Activated CD4-positive, alpha-beta T cell treated with anti-CD3 and anti-CD28 coated beads, Interleukin-2, Interleukin-6, amounts not matched to agents 100 ng/mL and 50 ng/mL, durations not matched to agents 16 hours and 8 hours (primary cell): ENCODE measurements around the gene PAQR5.
"Not testable (repeated sequence)": the region's sequence is repeated elsewhere in the genome, so short reads cannot be mapped to it uniquely, and the experiment has no call there.

Experiments
- DNase-seq: peaks from one replicate; pipeline ENCODE4 v3.0.0-alpha.2; 2020

PAQR5 gene

DNA sequence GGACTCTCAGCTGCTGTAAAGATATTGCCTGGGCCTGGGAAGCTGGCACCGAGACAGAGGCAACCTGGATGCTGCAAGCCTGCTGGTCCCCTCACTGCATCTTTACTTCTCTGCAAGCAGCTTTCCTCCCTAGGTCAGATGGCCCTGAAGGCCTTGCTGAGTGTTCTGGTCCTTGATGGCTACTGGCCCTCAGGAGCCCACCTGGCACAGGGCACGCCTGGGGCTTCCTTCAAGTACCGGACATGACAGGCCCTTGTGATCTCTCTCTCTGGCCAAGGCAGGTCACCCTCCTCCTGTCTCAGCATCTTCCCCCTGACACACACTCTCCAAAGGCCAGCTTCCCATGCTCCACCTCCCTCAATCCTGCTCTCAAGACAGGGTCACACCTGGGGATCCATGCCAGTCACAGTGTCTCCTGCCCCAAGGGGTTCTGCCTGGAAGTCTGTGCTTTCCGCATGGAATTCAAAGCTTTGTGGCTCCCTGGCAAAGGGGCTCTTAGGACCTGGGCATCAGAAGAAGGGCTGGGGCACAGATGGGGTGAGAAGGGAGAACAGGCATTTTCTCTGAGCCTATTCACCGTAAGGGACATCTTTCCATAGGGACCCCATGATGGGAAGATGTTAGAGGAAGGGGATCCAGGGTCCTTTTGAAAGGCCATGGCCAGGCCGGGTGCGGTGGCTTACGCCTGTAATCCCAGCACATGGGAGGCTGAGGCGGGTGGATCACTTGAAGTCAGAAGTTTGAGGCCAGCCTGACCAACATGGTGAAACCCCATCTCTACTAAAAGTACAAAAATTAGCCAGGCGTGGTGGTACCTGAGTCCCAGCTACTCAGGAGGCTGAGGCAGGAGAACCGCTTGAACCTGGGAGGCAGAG, 4.7 kb upstream of the PAQR5 start:
- DNase-seq = no peak

DNA sequence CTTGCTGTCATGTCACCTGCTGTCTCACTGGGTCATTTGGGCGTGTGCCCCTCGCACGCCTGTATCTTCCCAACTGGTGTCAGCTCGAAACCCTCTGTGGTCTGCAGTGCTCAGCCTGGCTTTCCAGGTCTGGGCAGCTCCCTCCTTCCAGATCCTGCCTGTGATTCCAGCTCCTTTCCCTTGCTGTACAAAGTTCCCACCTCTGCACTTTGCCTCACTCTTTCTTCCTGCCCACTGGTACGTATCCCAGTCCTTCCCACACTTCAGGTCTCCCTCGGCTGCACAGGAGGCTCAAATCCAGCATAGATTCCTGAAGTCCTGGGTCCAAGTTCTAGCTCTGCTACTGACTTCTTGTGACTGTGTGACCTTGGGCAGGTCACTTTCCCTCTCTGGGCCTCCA, 2.1 kb upstream of the PAQR5 start:
- DNase-seq = no peak

DNA sequence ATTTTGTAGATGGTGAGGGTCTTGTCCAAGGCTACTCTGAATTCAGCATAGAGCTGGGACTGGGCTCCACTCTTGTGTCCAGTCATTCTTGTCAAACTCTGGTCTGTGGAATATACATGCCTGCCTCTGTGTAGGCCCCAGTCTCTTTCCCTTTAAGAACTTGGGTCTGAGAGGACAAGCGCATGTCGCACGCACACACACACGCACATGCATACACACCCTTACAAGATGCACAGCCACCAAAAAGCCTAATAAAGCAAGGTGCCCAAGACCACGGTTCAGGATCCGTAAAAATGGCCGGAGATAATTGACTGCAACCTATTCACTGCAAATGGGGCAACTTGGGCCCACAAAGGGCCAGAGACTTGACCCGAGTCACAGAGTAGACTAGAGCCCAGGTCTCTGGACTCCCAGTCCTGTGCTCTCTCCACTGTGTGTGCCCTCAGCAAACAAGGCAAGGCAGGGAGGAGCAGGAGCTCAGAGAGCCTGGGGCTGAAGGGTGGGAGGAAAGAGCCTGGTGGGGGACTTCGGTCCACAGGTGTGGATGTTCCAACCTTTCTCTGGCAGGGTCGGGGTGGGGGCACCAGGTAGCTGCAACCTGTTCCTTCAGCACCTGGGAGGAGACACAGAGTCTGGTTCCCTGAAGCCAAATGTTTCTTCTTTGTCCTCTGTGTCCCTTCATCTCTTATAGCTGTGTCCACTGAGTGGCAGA, 914 bp upstream of the PAQR5 start:
- DNase-seq = no peak

DNA sequence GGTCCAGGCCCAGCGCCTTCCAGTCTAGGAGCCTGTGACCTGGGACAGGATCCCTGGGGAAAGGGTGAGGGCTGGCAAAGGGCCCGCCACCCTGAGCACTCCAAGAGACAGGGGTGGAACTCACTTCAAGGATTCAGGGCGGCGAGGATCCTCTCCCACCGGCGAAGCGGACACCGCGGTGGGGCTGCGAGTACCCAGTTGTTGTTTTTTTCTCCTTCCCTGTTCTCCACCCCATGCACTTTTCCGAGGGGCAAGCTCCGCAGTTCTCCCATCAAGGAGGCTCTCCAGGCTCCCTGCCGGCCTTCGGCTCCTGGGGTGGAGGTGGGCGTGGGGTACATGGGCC, 387 bp upstream of the PAQR5 start:
- no peak for DNase-seq

DNA sequence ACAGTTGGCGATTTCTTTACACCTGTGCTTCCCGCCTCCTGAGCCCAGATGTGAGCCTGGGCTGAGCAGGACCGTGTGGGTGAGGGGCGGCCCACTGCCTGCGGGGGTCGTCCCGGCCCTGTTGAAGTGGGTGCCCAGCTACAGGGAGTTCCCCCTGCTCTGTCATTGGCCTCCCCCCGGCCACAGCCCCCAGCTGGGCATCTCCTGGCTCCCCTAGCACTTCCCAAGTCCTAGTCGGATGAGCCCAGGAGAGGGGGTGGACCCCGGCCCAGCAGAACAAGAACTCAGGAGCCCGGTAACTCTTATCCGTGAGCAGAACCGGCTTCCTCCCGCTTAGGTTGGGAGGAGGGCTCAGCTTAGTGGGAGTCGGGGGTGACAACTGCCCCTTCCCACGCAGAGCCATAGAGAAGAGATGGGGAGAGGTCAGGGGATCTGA, 757 bp downstream of the PAQR5 start:
- no peak for DNase-seq

DNA sequence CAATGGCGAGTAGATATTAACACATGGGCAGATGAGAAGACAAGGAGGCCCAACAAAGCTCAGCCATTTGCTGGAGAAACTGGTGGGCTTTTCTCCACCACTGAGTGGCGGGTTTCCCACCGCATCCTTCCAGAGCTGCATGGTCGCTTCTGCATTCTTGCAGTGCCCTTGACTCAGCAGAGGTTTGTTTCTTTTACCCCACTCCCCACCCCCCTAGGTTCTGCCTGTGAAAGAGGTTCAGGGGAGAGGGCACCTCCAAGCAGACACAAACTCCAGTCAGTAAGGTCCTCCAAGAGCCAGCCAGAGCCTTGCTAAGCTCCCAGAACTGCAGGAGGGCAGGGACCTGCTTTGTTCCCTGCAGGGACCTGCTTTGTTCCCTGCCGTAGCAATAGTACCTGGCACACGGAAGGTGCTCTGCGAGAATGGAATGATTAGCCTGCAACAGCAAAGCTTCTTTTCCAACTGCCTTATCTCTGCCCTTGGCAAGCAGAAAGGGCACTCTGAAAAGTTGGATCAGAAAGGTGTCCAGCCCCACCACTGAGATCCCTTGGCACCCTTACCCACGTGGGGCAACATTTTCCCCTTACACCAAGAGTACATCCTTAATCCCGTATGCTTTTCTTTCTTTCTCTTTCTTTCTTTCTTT, 1.4 kb downstream of the PAQR5 start:
- DNase-seq = no peak

DNA sequence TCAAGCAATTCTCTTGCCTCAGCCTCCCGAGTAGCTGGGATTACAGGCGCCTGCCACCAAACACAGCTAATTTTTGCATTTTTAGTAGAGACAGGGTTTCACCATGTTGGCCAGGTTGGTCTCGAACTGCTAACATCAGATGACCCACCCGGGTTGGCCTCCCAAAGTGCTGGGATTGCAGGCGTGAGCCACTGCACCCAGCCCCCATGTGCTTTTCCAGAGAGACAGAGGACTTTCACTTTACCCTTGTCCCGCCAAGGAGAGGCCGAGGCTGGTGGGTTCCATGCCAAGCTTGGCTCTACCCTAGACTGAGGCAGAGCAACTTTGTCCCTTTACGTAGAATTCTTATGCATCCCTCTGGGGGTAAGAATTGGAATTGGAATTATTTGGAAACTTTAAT, 2.4 kb downstream of the PAQR5 start:
- DNase-seq = not testable (repeated sequence)

DNA sequence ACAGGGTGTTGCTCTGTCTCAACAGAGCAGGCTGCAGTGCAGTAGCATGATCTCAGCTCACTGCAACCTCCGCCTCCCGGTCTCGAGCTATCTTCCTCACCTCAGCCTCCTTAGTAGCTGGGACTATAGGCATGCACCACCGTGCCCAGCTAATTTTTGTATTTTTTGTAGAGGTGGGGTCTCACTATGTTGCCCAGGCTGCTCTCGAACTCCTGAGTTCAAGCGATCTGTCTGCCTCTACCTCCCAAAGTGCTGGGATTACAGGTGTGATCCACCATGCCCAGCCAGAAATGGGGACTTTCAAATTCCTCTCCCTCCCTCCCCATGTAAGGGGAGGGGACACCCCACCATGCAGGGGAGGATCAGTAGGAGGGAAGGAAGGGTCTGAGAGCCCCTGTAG, 3.4 kb downstream of the PAQR5 start:
- DNase-seq = not testable (repeated sequence)

DNA sequence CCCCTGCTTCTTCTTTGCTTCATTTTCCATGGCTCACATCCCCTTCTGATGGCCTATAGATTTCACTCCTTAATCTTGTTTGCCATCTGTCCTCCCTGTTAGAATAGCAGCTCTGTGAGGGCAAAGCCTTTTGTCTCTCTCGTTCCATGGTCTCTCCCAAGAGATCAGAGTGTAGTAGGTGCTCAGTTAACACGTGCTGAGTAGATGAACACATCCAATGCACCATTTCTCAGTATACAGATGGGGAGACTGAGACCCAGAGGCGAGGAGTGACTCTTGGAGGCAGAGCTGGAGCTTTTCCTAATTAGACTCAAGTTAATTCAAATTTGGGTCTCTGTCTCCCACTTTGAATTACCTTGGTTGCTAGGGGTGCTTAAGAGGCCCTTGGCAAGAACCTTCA, 4.2 kb downstream of the PAQR5 start:
- no peak for DNase-seq

DNA sequence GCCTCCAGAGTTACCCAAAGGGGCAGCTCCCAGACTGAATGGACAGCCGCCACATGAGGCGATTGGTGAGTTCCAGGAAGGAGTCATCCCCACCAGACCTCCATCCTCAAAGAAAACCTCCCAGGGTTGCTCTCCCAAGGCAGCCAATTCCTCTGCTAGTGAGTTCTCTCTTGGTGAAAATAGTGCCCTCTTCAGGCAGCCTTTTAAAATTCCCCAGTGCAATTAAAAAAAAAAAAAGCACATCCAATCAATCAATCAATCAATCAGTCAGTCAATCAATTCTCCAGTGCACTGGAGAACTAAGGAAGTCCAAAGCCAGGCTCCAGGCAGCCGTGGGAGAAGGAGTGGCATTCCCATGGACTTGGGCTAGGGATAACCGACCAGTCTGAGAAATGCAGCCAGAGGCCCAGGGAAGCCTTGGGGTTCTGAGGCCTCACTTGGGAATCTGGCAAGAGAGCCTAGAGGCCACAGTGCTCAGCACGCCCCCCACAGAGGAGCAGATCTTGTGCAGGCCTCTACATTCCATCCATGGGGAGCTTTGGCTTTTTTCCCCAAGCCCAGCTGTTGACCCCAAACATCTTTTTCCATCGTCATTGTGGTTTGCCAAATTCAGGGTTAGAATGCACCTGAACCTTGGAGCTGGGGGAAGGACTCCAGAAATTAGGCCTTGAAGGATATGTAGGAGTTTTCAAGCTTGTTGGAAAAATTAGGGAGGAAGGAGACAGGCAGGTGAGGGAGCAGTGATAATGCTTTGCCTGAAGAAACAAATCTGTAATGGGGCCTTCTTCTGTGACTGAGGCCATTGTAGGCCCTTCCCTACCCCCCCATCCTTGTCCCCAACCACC, 4.8 kb downstream of the PAQR5 start:
- DNase-seq = peak; percentile 22

DNA sequence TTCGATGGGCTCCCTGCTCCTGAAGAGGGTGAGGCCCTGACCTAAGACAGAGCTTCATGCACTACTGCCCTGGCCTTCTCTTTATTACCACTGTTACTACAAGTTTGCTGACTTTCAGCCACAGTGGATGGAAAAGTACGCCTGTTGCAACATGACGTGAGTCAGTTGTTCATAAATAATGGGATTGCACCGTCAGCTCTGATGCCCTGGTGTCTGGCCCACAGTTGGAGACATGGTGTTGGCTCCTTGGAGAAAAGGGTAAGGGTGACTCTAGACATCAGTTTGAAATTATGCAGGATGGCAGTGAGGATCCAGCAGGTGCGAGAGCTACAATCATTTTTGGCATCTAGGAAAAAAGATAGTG, 5.5 kb downstream of the PAQR5 start:
- no peak for DNase-seq

DNA sequence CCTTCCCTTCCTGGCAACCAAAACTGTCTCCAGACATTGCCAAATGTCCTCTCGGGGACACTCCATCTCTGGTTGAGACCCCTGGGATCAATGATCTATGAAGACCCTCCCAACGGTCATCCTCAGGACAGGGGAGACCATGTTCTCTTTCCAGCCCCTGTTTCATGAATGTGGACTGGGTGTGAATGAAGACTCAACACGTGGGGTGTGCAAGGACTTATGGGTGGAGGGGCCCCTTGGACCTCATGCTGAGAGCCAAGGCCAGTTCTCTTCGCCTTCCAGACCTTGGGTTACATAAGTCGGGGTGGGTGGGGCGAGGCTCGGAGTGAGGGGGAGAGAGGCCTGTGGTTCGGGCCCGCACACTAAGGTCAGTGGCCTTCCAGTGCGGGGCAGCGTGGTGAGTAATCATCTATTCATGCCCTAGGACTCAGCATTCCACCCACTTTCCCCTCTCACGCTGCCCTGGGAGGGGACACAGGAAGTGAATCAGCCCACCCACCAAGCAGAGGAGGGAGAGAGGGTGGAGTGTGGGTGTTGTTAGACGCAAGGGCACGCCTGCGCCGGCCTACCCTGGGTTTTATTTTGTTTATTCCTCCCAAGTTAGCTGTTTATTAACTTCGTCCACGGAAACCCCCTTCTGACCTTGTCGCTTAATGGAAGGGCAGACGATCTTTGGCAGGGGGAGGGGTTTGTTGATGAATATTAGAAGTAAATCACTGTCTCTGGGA, 6.7 kb downstream of the PAQR5 start:
- DNase-seq = no peak

DNA sequence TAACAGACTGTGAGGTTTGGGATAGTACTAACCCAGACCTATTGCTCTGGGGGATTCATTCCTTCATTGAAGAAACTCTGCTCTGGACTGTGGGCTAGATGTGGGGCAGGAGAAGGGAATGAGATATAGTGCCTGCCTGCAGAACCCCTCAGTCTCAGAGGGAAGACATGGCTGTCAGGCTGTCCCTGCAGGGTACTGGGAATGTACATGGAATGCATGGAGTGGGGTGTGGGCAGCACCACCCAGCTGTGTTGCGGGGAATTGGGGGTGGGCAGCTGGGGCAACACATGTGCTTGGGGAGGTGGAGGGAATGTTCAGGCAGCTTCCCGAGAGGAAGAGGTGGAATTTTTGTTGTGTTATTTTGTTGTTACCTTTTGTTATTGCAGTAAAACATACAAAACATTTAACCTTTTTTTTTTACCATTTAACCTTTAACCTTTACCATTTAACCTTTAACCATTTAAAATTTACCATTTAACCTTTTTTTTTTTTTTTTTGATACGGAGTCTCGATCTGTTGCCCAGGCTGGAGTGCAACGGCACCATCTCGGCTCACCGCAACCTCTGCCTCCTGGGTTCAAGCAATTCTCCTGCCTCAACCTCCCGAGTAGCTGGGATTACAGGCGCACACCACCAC, 7.3 kb downstream of the PAQR5 start:
- no peak for DNase-seq

DNA sequence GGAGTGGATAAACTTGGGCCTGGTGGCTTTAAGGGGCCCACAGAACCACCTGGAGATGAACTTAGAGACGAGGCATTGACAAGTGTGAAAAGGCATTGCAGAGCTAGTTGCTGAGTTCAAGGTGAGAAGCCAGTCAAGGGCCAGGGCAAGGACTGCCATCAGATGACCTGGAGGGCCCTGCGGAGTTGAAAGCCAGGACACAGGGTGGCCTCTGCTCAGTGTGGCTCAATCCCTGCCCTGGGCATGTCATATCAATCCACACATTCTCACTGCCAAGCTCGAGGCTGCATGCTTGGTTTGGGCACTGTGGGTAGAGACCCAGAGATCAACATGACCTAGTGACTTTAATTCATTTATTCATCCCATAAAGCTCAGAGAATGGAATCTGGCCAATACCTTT, 9.2 kb downstream of the PAQR5 start:
- DNase-seq = no peak

DNA sequence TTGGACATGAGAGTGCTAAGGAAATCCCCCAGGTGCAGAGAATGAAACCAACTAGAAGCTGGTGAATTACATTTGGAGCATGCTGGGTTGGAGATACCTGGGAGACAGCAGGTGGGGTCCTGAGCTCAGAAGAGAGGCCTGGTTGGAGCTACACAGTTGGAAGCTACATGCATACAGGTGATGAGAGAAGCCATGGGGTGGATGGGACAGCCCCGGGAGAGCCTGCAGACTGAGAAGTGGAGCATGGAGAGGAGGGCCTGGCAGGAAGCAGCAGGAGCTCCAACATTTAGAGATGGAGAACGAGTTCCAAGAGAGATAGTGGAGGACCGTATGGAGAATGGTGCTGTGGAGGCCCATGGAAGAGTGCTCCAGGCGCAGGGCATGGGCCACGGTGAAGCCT, 10.2 kb downstream of the PAQR5 start:
- no peak for DNase-seq

DNA sequence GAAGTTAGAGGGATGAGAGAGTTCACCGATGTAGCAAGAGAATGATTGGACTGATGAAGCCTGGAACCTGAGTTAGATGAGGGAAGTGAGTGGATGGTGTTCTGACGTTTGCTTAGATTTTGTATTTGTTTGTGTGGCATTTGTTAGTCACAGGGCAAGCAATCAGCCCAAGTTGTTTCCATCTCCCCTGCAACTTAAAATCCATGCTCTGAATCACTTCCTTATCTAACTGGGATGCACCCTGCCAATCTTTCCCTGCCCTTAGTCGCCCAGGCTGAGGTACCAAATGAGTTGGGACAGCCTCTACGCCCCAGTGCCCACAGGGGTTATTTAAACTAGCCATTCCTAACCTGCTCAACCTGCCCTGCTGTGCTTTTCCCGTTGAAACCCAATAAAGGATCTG, 12.6 kb downstream of the PAQR5 start:
- no peak for DNase-seq

DNA sequence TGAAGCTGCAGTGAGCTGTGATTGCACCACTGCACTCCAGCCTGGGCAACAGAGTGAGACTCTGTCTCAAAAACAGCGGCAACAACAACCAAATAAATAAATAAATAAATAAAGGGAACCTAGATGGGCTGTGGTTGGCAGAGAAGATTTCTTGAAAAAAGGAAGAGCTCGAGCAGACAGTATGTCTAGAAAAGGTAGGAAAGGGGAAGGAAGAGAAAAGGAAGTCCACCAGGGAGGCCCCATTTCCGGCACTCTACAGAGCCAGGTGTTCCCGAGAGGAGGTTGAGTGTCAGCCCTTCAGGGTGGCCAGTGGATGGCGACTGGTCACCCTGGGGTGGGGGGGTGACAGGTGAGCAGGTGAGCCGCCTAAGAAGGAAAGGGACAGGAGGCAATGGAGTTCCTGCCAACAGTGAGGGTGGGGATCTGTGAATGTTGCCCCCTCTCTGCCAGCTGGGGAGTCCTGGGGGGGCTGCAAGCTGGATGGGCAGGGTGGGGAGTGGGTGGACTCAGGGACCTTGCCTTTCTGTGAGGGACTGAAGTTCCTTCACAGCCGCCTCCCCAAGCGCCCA, 14.8 kb downstream of the PAQR5 start:
- no peak for DNase-seq

DNA sequence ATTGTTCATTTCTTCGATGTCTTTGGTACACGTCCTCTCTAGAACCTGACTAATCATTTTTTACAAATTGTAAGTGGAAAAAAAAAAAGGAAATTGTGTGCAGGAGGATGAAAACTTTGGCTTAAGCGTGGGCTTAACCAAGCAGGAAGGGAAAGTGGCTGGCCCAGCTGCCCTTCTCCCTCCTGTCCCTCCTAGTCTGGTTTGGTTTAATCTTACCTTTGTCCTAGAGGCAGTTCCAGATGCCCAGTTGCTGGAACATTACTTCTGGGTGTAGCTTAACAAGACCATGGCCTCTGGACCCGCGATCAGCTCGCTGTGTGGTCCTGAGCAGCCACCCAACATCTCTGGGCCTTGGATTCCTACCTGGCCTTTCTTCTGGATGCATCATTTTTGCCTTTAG, 15.4 kb downstream of the PAQR5 start:
- no peak for DNase-seq

DNA sequence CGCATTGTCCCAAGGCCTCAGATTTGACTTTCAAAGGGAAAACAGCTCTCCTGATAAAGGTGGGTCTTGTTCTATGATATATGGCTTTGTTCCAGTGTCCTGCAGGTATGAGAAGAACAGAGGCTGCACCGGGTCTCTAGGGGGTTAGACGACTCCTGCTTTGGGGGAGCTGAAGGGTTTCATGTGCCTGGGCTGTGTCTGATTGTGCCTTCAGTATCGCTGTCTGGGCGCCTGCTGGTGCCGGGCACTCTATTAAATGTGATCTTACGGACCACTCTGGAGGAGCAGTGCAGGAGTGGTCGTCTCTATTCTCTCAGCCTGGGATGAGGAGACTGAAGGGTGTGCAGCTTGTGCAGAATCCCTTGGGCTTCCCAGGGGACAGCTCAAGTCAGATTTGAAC, 16.0 kb downstream of the PAQR5 start:
- no peak for DNase-seq

DNA sequence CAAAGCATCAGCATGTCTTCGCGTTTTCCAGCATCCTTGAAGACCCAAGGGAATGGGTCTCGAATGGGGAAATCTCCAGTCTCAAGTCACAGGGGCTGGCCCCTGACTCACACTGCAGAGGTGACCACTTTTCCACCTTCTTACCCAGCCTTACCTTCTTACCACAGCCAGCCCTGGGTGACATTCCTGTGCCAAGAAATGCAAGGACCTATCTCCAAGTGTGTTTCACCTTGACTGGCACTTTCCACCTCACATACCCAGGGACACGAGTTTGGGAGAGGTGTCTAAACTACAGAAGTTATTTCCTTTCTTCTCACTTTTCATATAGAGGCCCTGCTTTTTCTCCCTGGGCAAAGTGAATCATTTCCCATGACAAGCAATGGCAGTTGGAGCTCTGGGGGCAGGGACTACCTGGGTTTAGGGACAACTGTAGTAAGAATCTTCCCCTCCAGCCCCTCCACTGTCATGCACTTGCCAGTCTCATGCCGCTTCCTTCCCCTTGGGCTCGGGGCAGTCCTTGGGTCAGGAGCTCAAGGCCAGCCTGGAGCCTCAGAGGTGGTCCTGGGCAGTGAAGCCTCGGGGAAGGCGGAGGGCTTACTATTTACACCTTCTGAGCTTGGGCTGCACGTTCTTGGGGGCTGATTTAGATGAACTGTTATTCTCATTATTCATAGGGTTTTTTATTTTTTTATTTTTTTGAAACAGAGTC, 16.8 kb downstream of the PAQR5 start:
- DNase-seq = no peak

DNA sequence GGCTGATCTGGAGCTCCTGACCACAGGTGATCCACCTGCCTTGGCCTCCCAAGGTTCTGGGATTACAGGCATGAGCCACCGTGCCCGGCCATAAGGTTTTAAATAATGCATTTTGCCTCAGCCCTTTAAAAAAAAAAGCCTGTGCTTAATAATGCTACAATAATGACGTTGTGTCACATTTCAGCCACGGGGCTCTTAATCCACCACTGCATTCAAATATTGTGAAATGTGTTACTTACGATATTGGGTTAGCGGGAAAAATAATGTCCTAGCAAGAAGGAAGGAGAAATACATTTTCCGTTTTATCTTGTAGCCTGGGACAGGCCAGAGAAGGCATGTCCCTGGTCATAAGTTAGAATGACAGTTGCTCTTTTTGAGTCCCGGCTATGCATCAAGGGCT, 17.6 kb downstream of the PAQR5 start:
- no peak for DNase-seq
